GM18907 (cell line): ENCODE results near the gene CCDC86.

Source experiments
- ATAC-seq: cut with Tn5 transposase; IDR thresholded peaks from one replicate; pipeline ENCODE4 v1.9.1; 2021; ENCODE audit warnings: mild to moderate bottlenecking, moderate library complexity; ENCODE audit not compliant: unreplicated experiment

Gene CCDC86

GRCh38 chr11:60830478-60831142 is 11.3 kb upstream of the CCDC86 start:
- no peak for ATAC-seq

- ATAC-seq, result no peak
These were observed 10.8 kb upstream of the CCDC86 start for GRCh38 chr11:60831143-60831500.

DNA sequence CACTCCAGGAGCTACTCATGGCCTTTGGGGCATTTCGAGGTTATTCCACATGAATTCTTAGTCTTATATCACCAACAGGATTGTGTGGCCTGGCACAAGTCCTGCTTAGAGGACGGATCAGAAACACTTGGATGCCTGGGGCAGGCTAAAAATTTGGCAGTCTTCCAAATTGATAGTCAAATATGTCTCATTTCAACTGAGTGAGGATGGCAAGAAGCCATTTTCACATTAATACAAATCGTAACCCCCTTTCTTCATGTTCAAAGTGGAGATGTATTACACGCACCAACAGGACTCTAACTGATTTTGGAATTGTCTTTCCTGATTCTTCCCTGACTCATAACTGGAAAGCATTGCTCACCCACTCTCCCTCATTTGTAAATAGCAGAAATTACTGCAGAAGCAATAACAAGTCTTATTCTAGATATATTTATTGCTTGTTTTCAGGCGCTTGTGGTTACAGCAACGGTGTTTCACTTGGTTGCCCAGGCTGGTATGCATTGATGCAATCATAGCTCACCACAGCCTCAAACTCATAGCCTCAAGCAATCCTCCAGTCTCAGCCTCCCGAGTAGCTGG is 10.3 kb upstream of the CCDC86 start:
- no peak for ATAC-seq

DNA sequence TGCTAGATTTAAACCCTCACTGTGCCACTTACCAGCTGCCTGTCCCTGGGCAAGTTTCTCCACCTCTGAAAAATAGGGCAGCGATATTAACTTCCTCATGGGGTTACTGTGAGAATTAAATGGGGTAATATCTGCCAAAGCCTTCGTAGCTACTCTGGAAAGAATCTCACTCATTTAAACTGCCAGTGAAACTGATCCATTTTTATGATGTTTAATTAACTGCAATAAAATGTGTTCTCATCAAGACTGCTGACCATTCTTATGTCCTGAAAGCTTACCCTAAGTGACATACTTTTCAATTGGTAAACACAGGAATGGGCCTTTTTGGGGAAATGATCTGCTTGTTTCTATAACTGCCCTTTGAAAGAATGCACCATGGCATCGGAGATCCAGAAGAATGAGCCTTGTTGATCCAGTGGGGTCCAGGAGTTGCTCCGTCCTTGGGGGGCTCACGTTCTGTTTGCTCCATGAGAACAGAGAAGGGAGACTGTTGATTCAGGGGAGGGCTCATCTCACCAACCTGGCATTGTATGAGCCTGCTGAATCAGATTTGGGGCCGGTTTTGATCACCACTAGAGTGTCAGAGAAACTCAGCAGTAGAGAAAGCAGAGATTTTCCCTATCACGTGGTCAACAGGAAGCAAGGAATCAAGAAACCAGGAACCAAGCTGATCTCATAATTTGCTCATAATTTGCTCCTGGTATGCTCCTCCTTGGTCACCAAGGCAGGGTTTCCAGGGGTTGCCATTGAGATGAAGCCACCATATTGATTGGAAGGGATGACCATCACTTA is 7.0 kb upstream of the CCDC86 start:
- ATAC-seq, result no peak

DNA sequence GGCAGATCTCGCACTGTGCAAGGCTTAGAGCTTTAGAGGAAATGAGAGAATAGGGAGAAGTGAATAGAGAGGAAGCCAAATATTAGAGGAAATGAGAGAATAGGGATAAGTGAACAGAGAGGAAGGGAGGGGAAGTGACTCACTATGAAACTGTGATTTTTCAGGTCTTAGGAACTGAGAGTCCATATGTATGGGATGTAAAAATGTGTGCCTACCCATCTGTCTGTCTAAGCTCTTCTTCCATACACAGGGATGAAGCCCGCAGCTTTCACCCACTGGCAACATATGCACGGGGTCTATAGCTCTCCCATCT is 6.4 kb upstream of the CCDC86 start:
- no peak for ATAC-seq

DNA sequence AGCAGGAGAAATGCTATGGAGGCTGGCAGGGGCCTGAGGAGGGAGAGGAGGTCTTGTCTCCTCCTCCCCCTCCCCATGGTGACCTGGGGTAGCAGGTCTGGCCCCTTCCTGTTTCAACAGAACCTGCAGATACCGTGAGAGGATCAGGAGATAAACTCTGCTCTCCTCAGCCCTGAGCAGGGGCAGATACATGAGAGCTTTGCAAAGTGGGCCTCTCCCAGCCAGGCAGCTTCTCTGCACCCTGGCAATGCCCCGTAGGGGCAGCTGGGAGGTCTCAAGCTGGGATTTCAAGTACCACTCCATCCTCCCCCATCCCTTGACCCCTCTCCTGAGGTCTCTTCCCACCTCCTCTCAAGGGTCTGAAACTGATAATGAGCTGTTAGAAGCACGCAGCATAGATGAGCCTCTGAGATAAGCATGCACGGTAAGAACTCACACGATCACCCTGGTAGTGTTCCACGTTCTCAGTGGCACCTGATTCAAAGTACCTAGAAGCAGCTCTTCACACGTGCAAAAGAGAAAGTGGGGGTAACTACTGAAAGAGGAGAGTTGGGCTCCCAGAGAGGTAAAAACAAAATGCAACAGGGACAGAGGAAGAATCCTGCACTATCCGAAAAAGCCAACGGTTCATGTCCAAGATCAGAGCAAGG is 4.9 kb upstream of the CCDC86 start:
- no peak for ATAC-seq

- ATAC-seq, result no peak
These were observed 3.8 kb upstream of the CCDC86 start for GRCh38 chr11:60838132-60838531.

DNA sequence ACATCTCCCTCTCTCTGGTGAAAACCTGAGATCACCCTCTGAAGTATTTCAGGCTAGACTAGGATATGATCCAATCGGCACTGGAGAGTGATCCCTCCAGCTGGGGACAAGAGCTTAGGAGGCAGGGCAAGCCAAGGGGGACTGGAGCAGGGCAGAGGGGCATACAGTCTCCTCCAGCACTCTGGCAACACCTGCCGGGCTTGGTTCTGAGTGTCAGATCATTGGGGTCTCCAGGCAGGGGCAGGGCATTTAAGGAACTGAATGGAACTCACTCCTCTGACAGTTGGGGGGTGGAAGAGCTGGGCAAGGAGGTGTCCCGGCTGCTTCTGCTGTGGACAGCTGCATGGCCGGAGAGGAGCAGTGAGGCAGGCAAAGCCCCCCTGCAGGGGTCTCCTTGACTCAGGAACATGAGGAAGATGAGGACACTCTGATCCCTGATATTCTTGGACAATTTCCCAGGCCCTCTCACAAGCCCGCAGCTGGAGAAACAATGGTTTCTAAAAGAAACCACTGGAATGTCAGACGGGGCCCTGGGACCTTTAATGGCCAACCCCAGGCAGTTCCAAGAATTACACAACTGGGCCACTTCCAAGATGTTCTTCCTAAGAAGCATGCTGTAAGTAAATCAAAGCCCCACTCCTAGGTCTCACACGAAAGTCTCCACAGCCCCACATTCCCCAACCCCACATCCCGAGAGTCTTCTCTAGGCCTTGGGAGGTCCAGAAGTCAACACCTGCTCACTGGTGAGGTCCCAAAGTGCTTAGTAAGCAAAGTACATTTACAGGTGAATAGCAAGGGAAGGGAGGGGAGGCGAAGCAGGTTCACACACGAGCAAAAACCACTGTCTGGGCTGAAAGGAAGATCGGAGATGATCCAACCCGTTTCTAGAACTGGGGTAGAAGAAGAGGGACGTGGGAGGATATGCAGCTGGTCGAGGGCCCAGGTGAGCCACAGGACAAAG is 1.2 kb upstream of the CCDC86 start:
- no peak for ATAC-seq

DNA sequence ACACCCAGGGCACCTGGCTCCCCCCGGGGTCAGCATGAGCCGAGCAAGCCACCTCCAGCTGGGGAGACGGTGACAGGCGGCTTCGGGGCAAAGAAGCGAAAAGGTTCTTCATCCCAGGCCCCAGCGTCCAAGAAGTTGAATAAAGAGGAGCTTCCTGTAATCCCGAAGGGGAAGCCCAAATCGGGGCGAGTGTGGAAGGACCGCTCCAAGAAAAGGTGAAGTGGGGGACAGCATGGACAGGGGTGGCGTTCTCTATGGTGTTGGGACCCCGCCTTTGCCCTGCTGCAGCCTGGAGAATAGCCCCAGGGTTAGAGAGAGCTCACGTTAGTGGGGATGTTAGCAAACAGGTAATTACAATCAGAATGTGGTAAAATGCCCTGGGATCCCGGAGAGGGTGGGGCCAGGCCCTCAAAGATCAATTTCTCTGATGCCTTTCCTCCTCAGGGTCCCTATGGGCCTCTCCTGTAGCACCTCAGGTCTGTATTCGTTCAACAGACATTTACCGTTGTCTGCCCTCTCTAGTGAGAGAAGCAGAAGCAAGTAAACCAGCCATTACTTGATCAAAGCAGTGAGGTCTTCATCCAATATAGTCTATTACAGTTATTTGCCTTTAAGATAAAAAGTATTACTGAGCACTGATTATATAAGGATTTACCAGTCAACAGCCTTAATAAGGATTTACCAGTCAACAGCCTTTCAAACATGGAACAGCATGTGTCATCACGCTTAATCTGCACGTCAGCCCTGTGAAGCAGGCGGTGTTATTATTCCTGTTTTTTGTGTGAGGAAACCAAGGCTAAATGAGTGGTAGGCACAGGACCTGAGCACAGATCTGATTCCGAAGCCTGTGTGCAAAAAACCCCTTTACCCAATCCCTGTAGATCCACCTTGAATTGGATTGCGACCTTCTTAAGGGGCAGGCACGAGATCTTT is 1.0 kb downstream of the CCDC86 start:
- ATAC-seq, result peak; percentile 1

- ATAC-seq, result no peak
These were observed 2.3 kb downstream of the CCDC86 start for GRCh38 chr11:60844045-60844869.

GRCh38 chr11:60844870-60845221 is 2.9 kb downstream of the CCDC86 start:
- ATAC-seq, result no peak

- no peak for ATAC-seq
These were observed 3.4 kb downstream of the CCDC86 start for GRCh38 chr11:60845338-60845737.

DNA sequence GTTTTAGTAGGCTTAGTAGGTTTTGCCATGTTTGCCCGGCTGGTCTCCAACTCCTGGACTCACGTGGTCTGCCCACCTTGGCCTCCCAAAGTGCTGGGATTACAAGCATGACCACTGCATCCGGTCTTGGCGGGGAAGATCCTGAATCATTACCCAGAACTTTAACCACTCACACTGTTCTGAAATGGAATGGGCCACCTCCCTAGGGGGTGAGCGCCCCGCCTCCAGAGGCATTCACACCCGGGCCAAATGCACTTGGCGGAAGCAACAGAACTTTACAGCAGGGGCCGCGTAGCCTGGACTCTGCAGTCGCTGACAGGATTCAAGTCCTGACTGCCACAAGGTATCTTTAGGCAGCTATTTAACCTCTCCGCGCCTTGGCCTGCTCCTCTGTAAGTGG is 5.4 kb downstream of the CCDC86 start:
- no peak for ATAC-seq

- no peak for ATAC-seq
These were observed 6.0 kb downstream of the CCDC86 start for GRCh38 chr11:60847896-60848295.

DNA sequence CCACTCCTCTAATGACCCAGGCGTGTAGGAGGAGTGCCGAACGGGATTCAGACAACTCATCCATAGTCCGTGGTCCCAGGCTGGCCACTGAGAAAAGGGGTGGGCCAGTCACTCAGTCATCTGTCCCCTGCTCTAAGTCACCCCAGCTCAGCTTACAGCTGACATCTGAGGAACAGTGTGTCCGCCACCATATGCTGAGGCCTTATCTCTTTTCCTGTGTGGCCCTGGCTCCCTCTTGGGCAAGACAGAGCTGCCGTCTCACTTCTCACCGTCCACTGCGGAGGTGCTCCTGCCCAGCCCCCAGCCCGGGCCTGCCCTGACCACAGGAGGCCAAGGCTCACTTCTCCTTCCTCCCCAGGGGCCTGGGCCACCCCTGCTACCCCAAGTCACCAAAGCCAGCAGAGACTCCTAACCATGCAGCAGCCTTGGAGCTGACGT is 6.8 kb downstream of the CCDC86 start:
- ATAC-seq, result no peak

- ATAC-seq, result no peak
These were observed 8.0 kb downstream of the CCDC86 start for GRCh38 chr11:60849641-60850520.

GRCh38 chr11:60851327-60852104 is 9.6 kb downstream of the CCDC86 start:
- no peak for ATAC-seq
